NT2/D1 (cell line): ENCODE results near the gene RIN3.

ENCODE experiments used
- SUZ12 ChIP-seq: IDR thresholded peaks from 2 replicates; pipeline ENCODE4 v1.6.1; 2011; ENCODE audit not compliant: insufficient read length, insufficient read depth; ENCODE audit errors: extremely low read depth
- YY1 ChIP-seq: IDR thresholded peaks from 2 replicates; pipeline ENCODE4 v1.6.1; 2011; ENCODE audit not compliant: insufficient read length, insufficient read depth
- ZNF274 ChIP-seq: IDR thresholded peaks from 2 replicates; pipeline ENCODE4 v1.6.1; 2011; ENCODE audit warnings: mild to moderate bottlenecking, low read depth, low read length

DNA sequence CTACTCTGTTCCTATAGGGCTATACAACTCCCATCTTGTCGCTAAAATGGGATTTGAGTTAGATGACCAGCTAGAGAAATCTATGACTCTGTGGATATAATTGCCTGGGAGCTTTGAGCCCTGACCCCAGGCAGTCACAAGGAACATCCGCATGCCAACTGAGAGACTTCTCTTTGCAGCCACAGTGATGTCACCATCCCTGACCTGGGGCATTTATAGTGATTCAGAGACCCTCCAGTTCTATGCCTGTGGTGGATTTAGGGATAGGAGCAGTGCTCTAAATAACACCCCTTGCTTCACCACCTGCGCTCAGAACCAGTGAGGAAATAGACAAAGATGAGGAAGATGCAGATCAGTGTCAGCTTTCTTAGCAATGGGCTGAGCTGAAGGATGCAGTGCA lies 86.2 kb downstream of the RIN3 start:
- TF ChIP-seq ZNF274 (no peak), YY1 (no peak), SUZ12 (no peak)
